ENCODE data around the gene NHP2. TPM values are rescaled to one million over a fixed set of nuclear protein-coding genes. Genes with fewer than 3 reads are reported as not detected.

Gene NHP2
- total and polyA plus RNA-seq, 2 experiments from 2014 or later: 435 to 455 TPM

DNA sequence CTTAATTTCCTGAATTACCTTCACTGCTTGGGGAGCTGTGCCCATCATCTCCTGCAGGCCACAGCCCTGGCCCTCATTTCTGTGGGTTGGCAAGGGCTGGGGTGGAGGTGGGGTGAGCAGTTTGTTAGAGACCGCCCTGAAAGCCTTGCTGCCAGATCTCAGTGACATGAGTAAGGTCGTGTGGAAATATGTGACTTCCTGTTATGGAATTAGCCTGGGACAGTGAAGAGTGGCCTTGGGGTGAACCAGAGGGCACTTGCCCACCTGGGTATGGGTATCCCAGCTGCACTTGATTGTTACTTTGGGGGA is 48.2 kb upstream of the NHP2 start:
- DNase-seq (ENCODE audit: low spot score) (no peak), ATAC-seq (no peak)
- Histone ChIP-seq H4K20me1 (replicated peaks; ENCODE audit: insufficient read depth) (peaks cover 16% of the 10 kb centered on the region), H3K27me3 (ENCODE audit: insufficient read depth) (no peaks in the 10 kb centered on the region), H3K4me1 (ENCODE audit: insufficient read depth) (peaks cover 16% of the 10 kb centered on the region), H2AFZ (no peak overlapping the region), H3F3A (replicated peaks; ENCODE audit: low read depth) (peaks cover 16% of the 10 kb centered on the region), H3K36me3 (ENCODE audit: insufficient read depth) (peaks cover 15% of the 10 kb centered on the region), H3K79me2 (replicated peaks; ENCODE audit: insufficient read depth) (peaks cover 33% of the 10 kb centered on the region), H3K4me2 (no peak overlapping the region), H3K9me2 (ENCODE audit: insufficient read depth) (no peaks in the 10 kb centered on the region), H3K4me3 (no peak overlapping the region), H3K27ac (ENCODE audit: low read depth) (no peak overlapping the region)
- Mint-ChIP-seq H3K27me3 (ENCODE audit: insufficient read depth, low read depth, poor library complexity) (peaks cover 28% of the 10 kb centered on the region), H3K4me1 (peaks cover 22% of the 10 kb centered on the region), H3K4me3 (no peak overlapping the region), H3K36me3 (ENCODE audit: low read depth) (peaks cover 21% of the 10 kb centered on the region), H3K9me3 (peaks cover 8% of the 10 kb centered on the region), H3K27ac (no peak overlapping the region)
- TF ChIP-seq EZH2 (IDR thresholded peaks at IDR 0.05; ENCODE audit: low read depth, unreplicated experiment): no peak

DNA sequence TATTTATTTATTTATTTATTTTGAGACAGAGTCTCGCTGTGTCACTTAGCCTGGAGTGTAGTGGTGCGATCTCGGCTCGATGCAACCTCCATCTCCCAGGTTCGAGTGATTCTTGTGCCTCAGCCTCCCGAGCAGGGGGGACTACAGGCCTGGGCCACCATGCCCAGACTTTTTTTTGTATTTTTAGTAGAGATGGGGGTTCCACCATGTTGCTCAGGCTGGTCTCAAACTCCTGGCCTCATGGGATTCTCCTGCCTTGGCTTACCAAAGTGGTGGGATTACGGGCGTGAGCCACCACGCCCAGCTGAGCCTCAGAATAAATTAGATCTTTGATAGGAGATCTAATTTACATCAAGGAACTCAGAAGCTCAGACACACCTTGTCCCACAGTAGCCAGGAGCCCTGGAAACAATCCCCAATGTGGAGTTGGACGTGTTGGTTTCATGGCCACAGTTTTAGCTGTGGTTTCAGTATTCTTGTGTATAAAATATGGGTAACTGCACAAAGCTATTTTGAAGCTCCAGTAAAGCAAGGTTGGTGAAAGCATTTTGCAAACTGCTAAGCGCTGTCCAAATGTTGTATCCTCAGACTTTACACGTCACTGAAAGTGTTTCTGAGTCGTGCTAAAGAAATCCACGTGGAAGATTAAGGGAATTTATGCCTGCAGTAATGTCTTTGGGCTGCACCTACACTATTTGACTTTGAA is 47.7 kb upstream of the NHP2 start:
- Histone ChIP-seq H3F3A (replicated peaks; ENCODE audit: low read depth) (peaks cover 13% of the 10 kb centered on the region), H3K27ac (ENCODE audit: low read depth) (no peak overlapping the region), H4K20me1 (replicated peaks; ENCODE audit: insufficient read depth) (peaks cover 11% of the 10 kb centered on the region), H3K4me3 (no peak overlapping the region), H3K4me2 (no peak overlapping the region), H2AFZ (no peak overlapping the region), H3K27me3 (ENCODE audit: insufficient read depth) (no peaks in the 10 kb centered on the region), H3K9me2 (ENCODE audit: insufficient read depth) (no peaks in the 10 kb centered on the region), H3K79me2 (replicated peaks; ENCODE audit: insufficient read depth) (peaks cover 28% of the 10 kb centered on the region), H3K36me3 (ENCODE audit: insufficient read depth) (peaks cover 10% of the 10 kb centered on the region), H3K4me1 (ENCODE audit: insufficient read depth) (peaks cover 11% of the 10 kb centered on the region)
- Mint-ChIP-seq H3K9me3 (peaks cover 8% of the 10 kb centered on the region), H3K36me3 (ENCODE audit: low read depth) (peaks cover 16% of the 10 kb centered on the region), H3K4me1 (peaks cover 19% of the 10 kb centered on the region), H3K27ac (no peak overlapping the region), H3K4me3 (no peak overlapping the region), H3K27me3 (ENCODE audit: insufficient read depth, low read depth, poor library complexity) (peaks cover 22% of the 10 kb centered on the region)
- ATAC-seq (no peak), DNase-seq (ENCODE audit: low spot score) (no peak)
- TF ChIP-seq POLR2AphosphoS5 (IDR thresholded peaks at IDR 0.05; ENCODE audit: low read depth) (no peak), ZNF114 (CRISPR knock-in tag; IDR thresholded peaks at IDR 0.05) (no peak), EZH2 (IDR thresholded peaks at IDR 0.05; ENCODE audit: low read depth, unreplicated experiment) (no peak), JUNB (IDR thresholded peaks at IDR 0.05; ENCODE audit: unreplicated experiment) (no peak), NANOG (IDR thresholded peaks at IDR 0.05; ENCODE audit: borderline replicate concordance) (no peak)
- TF ChIP-seq, protein P1, sequence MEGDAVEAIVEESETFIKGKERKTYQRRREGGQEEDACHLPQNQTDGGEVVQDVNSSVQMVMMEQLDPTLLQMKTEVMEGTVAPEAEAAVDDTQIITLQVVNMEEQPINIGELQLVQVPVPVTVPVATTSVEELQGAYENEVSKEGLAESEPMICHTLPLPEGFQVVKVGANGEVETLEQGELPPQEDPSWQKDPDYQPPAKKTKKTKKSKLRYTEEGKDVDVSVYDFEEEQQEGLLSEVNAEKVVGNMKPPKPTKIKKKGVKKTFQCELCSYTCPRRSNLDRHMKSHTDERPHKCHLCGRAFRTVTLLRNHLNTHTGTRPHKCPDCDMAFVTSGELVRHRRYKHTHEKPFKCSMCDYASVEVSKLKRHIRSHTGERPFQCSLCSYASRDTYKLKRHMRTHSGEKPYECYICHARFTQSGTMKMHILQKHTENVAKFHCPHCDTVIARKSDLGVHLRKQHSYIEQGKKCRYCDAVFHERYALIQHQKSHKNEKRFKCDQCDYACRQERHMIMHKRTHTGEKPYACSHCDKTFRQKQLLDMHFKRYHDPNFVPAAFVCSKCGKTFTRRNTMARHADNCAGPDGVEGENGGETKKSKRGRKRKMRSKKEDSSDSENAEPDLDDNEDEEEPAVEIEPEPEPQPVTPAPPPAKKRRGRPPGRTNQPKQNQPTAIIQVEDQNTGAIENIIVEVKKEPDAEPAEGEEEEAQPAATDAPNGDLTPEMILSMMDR (conservative IDR thresholded peaks at IDR 0.05; ENCODE audit: low read depth in 2 of 2): no peak
- TF ChIP-seq, protein P2, sequence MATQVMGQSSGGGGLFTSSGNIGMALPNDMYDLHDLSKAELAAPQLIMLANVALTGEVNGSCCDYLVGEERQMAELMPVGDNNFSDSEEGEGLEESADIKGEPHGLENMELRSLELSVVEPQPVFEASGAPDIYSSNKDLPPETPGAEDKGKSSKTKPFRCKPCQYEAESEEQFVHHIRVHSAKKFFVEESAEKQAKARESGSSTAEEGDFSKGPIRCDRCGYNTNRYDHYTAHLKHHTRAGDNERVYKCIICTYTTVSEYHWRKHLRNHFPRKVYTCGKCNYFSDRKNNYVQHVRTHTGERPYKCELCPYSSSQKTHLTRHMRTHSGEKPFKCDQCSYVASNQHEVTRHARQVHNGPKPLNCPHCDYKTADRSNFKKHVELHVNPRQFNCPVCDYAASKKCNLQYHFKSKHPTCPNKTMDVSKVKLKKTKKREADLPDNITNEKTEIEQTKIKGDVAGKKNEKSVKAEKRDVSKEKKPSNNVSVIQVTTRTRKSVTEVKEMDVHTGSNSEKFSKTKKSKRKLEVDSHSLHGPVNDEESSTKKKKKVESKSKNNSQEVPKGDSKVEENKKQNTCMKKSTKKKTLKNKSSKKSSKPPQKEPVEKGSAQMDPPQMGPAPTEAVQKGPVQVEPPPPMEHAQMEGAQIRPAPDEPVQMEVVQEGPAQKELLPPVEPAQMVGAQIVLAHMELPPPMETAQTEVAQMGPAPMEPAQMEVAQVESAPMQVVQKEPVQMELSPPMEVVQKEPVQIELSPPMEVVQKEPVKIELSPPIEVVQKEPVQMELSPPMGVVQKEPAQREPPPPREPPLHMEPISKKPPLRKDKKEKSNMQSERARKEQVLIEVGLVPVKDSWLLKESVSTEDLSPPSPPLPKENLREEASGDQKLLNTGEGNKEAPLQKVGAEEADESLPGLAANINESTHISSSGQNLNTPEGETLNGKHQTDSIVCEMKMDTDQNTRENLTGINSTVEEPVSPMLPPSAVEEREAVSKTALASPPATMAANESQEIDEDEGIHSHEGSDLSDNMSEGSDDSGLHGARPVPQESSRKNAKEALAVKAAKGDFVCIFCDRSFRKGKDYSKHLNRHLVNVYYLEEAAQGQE (IDR thresholded peaks at IDR 0.05; ENCODE audit: unreplicated experiment): no peak
- TF ChIP-seq, protein P3, sequence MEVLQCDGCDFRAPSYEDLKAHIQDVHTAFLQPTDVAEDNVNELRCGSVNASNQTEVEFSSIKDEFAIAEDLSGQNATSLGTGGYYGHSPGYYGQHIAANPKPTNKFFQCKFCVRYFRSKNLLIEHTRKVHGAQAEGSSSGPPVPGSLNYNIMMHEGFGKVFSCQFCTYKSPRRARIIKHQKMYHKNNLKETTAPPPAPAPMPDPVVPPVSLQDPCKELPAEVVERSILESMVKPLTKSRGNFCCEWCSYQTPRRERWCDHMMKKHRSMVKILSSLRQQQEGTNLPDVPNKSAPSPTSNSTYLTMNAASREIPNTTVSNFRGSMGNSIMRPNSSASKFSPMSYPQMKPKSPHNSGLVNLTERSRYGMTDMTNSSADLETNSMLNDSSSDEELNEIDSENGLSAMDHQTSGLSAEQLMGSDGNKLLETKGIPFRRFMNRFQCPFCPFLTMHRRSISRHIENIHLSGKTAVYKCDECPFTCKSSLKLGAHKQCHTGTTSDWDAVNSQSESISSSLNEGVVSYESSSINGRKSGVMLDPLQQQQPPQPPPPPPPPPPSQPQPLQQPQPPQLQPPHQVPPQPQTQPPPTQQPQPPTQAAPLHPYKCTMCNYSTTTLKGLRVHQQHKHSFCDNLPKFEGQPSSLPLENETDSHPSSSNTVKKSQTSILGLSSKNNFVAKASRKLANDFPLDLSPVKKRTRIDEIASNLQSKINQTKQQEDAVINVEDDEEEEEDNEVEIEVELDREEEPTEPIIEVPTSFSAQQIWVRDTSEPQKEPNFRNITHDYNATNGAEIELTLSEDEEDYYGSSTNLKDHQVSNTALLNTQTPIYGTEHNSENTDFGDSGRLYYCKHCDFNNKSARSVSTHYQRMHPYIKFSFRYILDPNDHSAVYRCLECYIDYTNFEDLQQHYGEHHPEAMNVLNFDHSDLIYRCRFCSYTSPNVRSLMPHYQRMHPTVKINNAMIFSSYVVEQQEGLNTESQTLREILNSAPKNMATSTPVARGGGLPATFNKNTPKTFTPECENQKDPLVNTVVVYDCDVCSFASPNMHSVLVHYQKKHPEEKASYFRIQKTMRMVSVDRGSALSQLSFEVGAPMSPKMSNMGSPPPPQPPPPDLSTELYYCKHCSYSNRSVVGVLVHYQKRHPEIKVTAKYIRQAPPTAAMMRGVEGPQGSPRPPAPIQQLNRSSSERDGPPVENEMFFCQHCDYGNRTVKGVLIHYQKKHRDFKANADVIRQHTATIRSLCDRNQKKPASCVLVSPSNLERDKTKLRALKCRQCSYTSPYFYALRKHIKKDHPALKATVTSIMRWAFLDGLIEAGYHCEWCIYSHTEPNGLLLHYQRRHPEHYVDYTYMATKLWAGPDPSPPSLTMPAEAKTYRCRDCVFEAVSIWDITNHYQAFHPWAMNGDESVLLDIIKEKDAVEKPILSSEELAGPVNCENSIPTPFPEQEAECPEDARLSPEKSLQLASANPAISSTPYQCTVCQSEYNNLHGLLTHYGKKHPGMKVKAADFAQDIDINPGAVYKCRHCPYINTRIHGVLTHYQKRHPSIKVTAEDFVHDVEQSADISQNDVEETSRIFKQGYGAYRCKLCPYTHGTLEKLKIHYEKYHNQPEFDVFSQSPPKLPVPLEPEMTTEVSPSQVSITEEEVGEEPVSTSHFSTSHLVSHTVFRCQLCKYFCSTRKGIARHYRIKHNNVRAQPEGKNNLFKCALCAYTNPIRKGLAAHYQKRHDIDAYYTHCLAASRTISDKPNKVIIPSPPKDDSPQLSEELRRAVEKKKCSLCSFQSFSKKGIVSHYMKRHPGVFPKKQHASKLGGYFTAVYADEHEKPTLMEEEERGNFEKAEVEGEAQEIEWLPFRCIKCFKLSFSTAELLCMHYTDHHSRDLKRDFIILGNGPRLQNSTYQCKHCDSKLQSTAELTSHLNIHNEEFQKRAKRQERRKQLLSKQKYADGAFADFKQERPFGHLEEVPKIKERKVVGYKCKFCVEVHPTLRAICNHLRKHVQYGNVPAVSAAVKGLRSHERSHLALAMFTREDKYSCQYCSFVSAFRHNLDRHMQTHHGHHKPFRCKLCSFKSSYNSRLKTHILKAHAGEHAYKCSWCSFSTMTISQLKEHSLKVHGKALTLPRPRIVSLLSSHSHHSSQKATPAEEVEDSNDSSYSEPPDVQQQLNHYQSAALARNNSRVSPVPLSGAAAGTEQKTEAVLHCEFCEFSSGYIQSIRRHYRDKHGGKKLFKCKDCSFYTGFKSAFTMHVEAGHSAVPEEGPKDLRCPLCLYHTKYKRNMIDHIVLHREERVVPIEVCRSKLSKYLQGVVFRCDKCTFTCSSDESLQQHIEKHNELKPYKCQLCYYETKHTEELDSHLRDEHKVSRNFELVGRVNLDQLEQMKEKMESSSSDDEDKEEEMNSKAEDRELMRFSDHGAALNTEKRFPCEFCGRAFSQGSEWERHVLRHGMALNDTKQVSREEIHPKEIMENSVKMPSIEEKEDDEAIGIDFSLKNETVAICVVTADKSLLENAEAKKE (CRISPR knock-in tag; IDR thresholded peaks at IDR 0.05): no peak
- TF ChIP-seq, protein P4, sequence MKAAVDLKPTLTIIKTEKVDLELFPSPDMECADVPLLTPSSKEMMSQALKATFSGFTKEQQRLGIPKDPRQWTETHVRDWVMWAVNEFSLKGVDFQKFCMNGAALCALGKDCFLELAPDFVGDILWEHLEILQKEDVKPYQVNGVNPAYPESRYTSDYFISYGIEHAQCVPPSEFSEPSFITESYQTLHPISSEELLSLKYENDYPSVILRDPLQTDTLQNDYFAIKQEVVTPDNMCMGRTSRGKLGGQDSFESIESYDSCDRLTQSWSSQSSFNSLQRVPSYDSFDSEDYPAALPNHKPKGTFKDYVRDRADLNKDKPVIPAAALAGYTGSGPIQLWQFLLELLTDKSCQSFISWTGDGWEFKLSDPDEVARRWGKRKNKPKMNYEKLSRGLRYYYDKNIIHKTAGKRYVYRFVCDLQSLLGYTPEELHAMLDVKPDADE (IDR thresholded peaks at IDR 0.05): no peak
